Endometrial microvascular endothelial cells (primary cell): ENCODE results near the gene CSE1L. TPM values are rescaled to one million over a fixed set of nuclear protein-coding genes. Genes with fewer than 3 reads are reported as not detected.

ENCODE experiments used
- in situ Hi-C: cut with HindIII; loops from 2 replicates; pipeline ENCODE4 v1.10.0; 2017; ENCODE audit warnings: low sequenced_read_pairs, low pct_unique_long_range_greater_than_20kb; ENCODE audit errors: inconsistent ontology term
- total RNA-seq: library from RNA; depleted of rRNA; stranded (reverse); fragments of >200 nt; gene quantifications from one replicate; pipeline ENCODE4 v1.2.3, GENCODE V29; 2015; ENCODE audit errors: inconsistent ontology term

CSE1L gene
- total RNA-seq, 1 donor from 2014 or later: 189 TPM

DNA sequence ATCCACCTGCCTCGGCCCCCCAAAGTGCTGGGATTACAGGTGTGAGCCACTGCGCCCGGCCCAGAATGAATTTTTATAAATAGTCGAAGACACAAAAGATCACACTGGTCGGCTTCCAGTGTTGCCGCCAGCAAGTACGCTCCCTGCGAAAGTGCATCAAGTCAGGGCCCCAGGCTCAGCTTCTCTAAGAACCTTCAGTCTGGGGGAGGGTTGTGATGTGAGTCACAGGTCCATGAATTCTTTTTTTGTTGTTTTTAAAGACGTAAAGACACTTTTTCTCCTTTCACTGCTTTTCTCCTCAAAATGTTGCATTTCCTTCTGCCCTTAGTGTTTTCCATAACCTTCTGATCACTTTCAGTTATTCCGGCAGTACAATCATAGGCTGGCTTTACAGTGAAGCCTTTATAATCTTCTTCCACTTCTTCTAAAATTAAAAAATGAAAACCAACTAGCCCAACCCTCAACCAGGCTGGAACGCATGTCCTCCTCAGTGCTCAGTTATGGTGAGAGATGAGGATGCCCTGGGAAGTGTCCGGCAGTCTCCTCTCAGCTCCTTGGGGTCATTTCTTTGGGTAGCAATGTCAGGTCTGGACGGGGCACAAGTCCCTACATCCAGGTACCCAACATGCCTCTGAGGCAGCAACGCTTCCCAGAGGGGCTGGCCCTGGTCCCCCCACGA is 66.6 kb downstream of the CSE1L start:
- in situ Hi-C loops: no loop called here

DNA sequence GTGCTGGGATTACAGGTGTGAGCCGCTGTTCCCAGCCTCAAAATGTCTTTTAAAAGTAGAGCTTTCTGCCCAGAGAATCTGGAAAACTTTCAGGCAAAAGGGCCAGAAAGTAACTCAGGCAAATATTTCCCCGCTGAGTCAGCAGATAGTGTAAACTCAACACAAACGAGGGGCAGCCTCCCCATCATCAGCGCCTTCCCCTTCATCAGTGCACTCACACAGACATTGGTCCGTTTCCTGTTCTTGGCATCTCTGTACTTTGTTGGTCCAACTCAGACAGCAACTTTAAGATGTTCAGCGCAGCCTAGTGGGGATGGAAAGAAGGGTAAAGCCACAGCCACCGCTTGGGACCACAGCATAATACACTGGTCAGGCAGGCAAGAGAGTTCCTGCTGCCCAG is 69.5 kb downstream of the CSE1L start:
- in situ Hi-C loops: no loop called here

DNA sequence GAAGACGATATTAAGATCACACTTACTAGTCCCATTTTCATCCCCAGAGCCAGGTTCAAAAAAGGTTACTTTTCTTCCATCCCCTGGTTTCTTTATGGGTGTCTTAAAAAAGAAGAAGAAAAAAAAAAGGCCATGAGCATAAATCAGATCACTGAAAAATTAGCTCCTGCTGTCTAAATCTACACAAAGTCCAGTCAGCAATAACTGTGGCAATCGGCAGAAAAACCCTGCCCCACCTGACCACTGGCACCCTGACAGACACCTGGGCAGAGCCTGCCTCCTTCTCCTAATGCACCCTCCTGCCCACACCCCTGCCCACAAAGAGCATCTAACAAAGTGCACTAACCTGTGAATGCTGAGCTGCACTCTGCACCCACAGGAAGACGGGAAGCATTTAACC is 72.2 kb downstream of the CSE1L start:
- in situ Hi-C loops: no loop called here

DNA sequence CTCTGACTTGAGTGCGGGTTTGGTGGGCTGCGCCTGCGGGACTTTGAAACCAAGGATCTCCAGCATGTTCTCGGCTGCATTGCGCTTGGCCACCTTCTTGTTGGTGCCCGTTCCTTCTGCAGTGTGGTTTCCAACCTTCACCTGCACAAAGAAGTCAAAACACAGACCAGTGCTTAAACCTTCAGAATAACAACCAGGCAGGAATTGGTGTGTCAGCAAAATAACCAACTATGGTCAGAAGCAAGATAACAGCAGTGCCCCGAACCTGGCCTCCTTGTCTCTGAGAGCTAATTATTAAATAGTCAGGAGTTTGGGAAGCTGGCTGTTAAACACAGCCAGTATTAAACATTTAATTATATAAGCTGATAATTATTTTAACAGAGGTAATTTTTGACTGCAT is 73.9 kb downstream of the CSE1L start:
- in situ Hi-C loops: no loop called here

DNA sequence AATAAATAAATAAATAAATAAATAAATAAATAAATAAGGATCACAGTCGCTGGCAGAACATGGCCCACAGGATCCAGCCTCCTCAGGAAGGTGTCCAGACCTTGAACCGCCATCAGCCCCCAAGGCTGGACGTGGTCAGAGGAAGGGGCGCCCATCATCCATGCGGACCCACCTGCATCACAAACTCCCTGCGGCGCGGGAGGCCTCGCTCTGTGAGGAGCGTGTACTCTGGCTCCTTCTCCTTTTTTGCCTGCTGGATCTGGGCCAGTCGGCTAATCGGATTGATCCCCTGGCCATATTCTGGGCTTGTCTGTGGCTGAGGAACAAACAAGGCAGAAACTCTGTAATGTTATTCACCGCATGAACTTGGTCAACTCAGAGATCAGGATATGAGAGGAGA is 76.8 kb downstream of the CSE1L start:
- in situ Hi-C loops: no loop called here

DNA sequence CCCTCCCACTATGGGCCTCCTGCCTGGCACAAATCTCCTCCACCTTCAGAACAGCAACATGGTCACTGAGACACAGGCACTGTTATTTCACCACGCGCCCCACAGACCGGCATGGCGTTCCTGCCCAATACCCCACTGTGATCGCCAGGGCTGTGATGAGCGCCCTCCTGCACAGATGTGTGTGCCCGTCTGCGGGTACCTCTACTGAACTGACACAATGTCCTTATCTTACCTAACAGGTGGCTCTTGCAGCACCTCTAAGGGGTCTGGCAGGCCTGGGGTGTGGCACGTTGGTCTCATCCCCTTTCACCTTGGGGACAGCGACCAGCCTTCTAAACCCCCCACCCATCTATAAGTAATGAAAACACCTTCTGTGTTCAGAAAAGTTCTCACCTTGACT is 77.9 kb downstream of the CSE1L start:
- in situ Hi-C loops: no loop called here

DNA sequence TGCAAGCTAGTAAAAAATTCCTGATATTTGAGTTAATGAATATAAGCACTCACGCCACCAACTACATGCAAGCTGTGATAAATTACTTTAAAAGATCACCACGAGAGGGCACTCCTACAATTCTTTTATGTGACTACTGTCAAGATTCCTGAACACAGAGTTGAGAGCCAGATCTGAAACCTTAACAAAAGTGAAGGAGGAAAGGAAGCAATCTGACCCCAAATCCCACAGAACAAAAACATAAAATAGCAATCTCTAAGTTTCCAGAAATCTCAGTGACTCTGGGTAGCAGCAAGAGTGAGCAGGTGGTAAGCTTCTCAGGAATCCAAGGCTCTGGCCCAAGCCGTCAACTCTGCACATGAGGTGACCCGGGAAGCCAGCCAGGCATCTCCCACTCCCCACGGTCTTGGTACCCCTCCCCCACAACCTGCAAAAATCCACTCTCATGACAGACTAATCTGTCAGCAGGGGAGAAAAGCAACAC is 86.9 kb downstream of the CSE1L start:
- in situ Hi-C loops: loop anchor here (10.0 kb wide), 1 partner anchor 72 kb away; no protein-coding TSS in a partner anchor

DNA sequence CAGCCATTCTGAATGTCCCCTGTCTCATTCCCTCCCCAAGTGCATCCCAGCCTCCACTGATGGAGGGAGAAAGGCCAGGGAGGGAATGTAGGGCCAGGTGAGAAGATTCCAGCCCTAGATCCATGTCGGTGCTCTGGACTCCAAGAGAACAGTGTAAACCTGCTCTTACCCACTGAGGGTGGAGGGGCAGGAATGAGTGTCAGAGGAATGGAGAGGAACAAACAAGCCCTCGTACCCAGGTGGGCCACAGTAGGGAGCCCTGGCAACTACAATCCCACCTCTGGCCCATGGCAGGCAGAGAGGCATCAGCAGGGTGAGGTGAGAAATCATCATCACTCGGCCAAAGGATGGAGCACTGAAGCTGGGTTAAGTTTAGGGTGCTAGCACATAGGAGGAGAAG is 87.5 kb downstream of the CSE1L start:
- in situ Hi-C loops: loop anchor here (10.0 kb wide), 1 partner anchor 71 kb away; no protein-coding TSS in a partner anchor

DNA sequence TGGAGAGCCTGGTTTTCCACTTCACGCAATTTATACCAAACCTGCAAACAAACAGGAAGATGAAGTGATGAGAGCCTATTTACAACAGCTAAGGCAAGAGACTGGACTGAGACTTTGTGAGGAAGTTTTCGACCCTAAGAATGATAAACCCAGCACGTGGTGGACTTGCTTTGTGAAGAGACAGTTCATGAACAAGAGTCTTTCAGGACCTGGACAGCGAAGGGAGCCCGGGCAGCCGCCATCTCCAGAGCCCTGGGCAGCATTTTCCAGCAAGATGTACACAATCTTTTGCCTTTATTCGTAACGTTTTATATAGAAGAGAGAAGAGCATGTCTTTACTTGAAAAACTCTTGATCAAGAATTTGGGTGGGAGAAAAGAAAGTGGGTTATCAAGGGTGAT is 88.7 kb downstream of the CSE1L start:
- in situ Hi-C loops: loop anchor here (10.0 kb wide), 1 partner anchor 70 kb away; no protein-coding TSS in a partner anchor

DNA sequence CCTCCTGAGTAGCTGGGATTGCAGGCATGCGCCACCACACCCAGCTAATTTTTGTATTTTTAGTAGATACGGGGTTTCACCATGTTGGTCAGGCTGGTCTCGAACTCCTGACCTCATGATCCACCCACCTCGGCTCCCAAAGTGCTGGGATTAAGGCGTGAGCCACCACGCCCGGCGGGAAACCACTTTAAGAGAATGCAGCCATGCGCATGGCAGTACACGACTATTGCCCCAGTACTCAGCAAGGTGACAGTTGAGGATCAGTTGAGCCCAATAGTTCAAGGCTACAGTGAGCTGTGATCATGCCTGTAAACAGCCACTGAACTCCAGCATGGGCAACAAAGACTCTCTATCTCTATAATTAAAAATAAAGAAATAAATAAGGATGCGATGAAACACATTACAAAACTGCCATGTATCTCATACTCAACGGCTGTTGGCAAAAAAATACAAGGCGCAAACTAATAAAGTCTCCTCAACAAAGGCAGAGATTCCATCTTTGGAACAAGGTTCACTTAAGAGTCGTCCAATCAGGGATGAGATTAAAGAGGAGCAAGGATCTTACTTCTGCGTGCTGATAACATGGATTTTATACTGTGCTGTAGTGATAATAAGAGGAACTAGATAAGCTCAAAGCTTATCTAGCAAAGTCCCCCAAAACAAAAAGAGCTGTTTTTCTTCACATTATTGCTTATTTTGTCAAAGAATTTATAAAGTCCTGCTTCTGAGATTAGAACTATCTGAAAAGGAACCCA is 90.9 kb downstream of the CSE1L start:
- in situ Hi-C loops: loop anchor here (10.0 kb wide), 1 partner anchor 68 kb away; no protein-coding TSS in a partner anchor

DNA sequence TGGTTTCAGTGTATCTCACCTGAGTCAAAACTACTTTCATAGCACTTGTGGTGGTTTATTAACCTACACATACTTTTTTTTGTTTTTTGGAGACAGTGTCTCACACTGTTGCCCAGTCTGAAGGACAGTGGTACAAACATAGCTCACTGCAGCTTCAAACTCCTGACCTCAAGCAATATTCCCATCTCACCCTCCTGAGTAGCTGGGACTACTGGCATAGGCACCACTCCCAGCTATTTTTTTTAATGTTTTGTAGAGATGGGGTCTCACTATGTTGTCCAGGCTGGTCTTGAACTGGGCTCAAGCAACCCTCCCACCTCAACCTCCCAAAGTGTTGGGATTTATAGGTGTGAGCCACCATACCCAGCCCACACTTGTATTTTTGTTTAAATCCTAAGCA is 92.3 kb downstream of the CSE1L start:
- in situ Hi-C loops: loop anchor here (10.0 kb wide), 1 partner anchor 66 kb away; no protein-coding TSS in a partner anchor

DNA sequence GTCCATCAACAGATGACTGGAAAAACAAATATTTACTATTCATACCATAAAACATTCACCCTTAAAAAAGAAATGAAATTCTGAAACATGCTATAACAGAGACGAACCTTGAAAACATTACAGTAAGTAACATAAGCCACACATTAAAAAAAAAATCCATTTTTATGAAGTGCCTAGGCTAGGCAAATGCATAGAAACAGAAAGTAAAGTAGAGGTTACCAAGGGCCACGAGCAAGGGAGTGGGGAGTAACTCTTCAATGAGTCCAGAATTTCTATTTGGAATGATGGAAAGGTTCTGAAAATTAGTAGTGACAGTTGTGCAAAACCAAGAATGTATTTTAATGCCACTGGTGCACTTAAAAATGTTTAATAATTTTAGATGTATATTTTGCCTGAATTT is 94.3 kb downstream of the CSE1L start:
- in situ Hi-C loops: no loop called here

DNA sequence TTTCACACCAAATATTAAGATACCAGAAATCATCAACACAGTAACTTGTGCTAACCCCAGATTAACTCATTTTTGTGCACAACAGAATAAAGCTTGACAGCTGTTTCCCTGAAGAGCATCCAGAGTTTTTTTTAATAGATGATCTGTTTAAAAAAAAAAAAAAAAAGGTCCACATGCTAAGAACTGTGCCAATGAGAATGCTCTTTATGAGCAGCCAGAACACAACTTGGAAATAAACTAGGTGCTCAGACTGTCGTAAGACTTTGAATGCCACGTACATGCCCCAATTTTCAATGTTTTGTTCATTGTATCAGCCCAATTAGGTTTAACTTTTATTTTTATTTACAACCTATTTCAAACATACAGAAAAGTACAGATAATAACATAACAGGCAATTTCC is 94.7 kb downstream of the CSE1L start:
- in situ Hi-C loops: no loop called here

Other genes starting within 250 kb of the CSE1L start
- 60.5 TPM for gene PREX1, start 218.3 kb upstream of the CSE1L start, total RNA-seq
- gene ARFGEF2, start 124.6 kb upstream of the CSE1L start, total RNA-seq: 37.3 TPM
- 84.0 TPM for gene STAU1, start 142.0 kb downstream of the CSE1L start, total RNA-seq
- gene DDX27, start 173.1 kb downstream of the CSE1L start, total RNA-seq: 24.5 TPM
- gene ZNFX1, start 231.7 kb downstream of the CSE1L start, total RNA-seq: 31.6 TPM